Tibial artery (tissue), 4 donors: ENCODE data around the gene CDC123.

Experiments
- DNase-seq, 2 donors: peaks; one replicate each; pipeline ENCODE4 v3.0.0-alpha.2; 2019
- H3K27ac ChIP-seq, 2 donors: fragments of 200-600 bp; sonication (generic) in 1 of 2; 1 replicate in 1 of 2; 2 replicates in 1 of 2; pipeline ENCODE4 v1.5.1; 2018 to 2019; ENCODE audit warnings: mild to moderate bottlenecking in 1 of 2
- H3K27me3 ChIP-seq, 2 donors: fragments of 200-600 bp; sonication (generic) in 1 of 2; one replicate each; pipeline versions ENCODE4 v1.5.1 to v1.6.0; 2016 to 2019
- H3K36me3 ChIP-seq, 3 donors: fragments of 200-600 bp; sonication (generic) in 2 of 3; one replicate each; pipeline ENCODE4 v1.5.1; 2016 to 2019; ENCODE audit warnings: mild to moderate bottlenecking in 2 of 3
- H3K4me1 ChIP-seq, 4 donors: fragments of 200-600 bp; sonication (generic) in 2 of 4; 1 replicate in 3 of 4; 2 replicates in 1 of 4; pipeline ENCODE4 v1.5.1; 2016 to 2019
- H3K4me3 ChIP-seq, 2 donors: fragments of 200-600 bp; sonication (generic) in 1 of 2; 1 replicate in 1 of 2; 2 replicates in 1 of 2; pipeline ENCODE4 v1.5.1; 2018 to 2019; ENCODE audit warnings: mild to moderate bottlenecking in 2 of 2
- H3K9me3 ChIP-seq, 3 donors: fragments of 200-600 bp; sonication (generic) in 1 of 3; one replicate each; pipeline ENCODE4 v1.5.1; 2016 to 2019
- CTCF ChIP-seq, 2 experiments: fragments of 200-600 bp in 1 of 2; fragments of 450-650 bp in 1 of 2; IDR thresholded peaks; one replicate each; pipeline ENCODE4 v1.5.1; 2017 to 2019; ENCODE audit warnings: antibody characterized with exemption in 2 of 2, mild to moderate bottlenecking in 1 of 2, moderate library complexity in 1 of 2
- intact Hi-C: fragments of 100-400 bp; cut with DNase I; formaldehyde crosslinking; loops from one replicate; pipeline ENCODE4 v1.15.0; 2023; ENCODE audit warnings: low total_unique reads

CDC123 gene

GRCh38 chr10:12200850-12201249, 4.9 kb downstream of the CDC123 start:
- no peak overlapping the region for H3K4me3 ChIP-seq
- peaks cover 8 to 66% (median 10%) of the 10 kb centered on the region in 3 donors for H3K36me3 ChIP-seq
- intact Hi-C loops, result no loop called here
- DNase-seq, result no peak
- TF ChIP-seq CTCF (IDR thresholded peaks at IDR 0.05), result no peak
- H3K27me3 ChIP-seq, result no peaks in the 10 kb centered on the region
- H3K4me1 ChIP-seq, result peaks cover 0 to 19% (median 13%) of the 10 kb centered on the region in 4 donors
- H3K27ac ChIP-seq, result no peak overlapping the region
- H3K9me3 ChIP-seq, result no peaks in the 10 kb centered on the region

DNA sequence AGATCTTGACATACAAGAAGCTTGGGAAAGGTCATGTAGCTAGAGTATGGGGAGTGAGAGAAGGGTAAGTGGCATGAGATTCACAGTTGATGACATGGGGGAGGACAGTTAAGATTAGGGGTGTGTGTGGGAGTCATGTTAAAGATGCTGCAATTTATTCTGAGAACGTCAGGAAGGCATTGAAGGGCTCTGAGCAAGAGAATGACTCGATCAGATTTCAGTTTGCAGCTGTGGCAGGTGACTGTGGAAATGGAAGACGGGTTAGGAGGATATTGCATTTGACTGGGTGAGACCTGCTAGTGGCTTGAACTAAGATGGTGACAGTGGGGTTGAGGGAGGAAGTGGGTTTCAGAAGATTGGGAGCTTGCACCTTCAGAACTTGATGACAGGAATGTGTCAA, 5.6 kb downstream of the CDC123 start:
- Histone ChIP-seq H3K4me3 (no peak overlapping the region), H3K36me3 (peaks cover 8 to 67% (median 10%) of the 10 kb centered on the region in 3 donors), H3K27me3 (no peaks in the 10 kb centered on the region), H3K9me3 (no peaks in the 10 kb centered on the region), H3K27ac (no peak overlapping the region), H3K4me1 (peaks cover 0 to 18% (median 13%) of the 10 kb centered on the region in 4 donors)
- no peak for DNase-seq
- TF ChIP-seq CTCF (IDR thresholded peaks at IDR 0.05), result no peak
- intact Hi-C loops, result no loop called here

GRCh38 chr10:12202226-12202625, 6.2 kb downstream of the CDC123 start:
- no peaks in the 10 kb centered on the region for H3K27me3 ChIP-seq
- intact Hi-C loops, result no loop called here
- H3K9me3 ChIP-seq, result no peaks in the 10 kb centered on the region
- H3K4me3 ChIP-seq, result no peak overlapping the region
- TF ChIP-seq CTCF (IDR thresholded peaks at IDR 0.05), result no peak
- no peak overlapping the region for H3K27ac ChIP-seq
- no peak for DNase-seq
- H3K36me3 ChIP-seq, result peaks cover 8 to 67% (median 10%) of the 10 kb centered on the region in 3 donors
- peaks cover 0 to 11% (median 7%) of the 10 kb centered on the region in 4 donors for H3K4me1 ChIP-seq

- no peak for DNase-seq
- no peak for TF ChIP-seq CTCF (IDR thresholded peaks at IDR 0.05)
- H3K9me3 ChIP-seq, result no peaks in the 10 kb centered on the region
- no peaks in the 10 kb centered on the region for H3K27me3 ChIP-seq
- no peaks in the 10 kb centered on the region for H3K4me1 ChIP-seq
- H3K4me3 ChIP-seq, result no peak overlapping the region
- intact Hi-C loops, result no loop called here
- peaks cover 8 to 78% (median 14%) of the 10 kb centered on the region in 3 donors for H3K36me3 ChIP-seq
- H3K27ac ChIP-seq, result no peak overlapping the region
These were observed 9.1 kb downstream of the CDC123 start for GRCh38 chr10:12205082-12205481.

DNA sequence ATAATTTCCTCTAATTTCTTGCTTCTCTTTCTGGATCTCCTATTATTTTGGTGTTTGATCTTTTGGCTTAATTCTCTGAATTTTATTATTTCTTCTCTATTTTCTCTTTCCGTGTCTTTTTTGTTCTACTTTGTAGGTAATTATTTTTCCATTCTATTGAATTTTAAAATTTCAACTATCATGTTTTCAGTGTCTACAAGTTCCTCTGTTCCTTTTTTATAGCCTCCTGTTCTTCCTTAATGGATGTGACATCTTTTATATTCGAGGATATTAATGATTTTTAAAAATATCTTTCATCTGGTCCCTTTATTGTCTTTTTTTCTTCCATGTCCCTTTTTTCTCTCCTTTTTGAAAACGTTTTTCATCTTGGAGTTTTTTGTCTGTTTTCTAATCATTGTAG, 11.1 kb downstream of the CDC123 start:
- Histone ChIP-seq H3K4me1 (no peaks in the 10 kb centered on the region), H3K36me3 (peaks cover 23 to 77% (median 31%) of the 10 kb centered on the region in 3 donors), H3K4me3 (no peak overlapping the region), H3K27ac (no peak overlapping the region), H3K27me3 (no peaks in the 10 kb centered on the region), H3K9me3 (no peaks in the 10 kb centered on the region)
- DNase-seq, result no peak
- intact Hi-C loops, result no loop called here
- no peak for TF ChIP-seq CTCF (IDR thresholded peaks at IDR 0.05)

DNA sequence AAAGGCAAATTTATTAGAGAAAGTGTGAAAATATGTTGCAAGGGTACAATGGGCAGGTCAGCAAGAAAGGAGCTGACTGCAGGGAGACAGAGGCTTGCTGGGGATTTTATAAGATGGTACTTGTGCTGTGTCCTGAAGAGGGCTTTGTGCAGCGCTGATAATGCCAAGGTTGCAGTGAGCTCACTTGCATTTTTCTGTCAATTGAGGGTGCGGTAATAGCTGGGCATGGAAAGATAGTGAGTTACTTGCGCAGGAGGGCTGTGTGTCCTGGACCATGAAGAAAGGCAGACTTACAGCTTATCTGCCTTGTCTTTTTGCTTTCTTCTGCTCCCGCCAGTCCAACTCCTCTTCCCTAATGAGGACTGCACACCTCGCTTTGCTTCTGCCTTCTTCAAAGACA, 12.5 kb downstream of the CDC123 start:
- H3K27me3 ChIP-seq, result no peaks in the 10 kb centered on the region
- no peak for TF ChIP-seq CTCF (IDR thresholded peaks at IDR 0.05)
- H3K9me3 ChIP-seq, result no peaks in the 10 kb centered on the region
- no peaks in the 10 kb centered on the region for H3K4me1 ChIP-seq
- no peak for DNase-seq
- H3K36me3 ChIP-seq, result peaks cover 18 to 75% (median 23%) of the 10 kb centered on the region in 3 donors
- H3K4me3 ChIP-seq, result no peak overlapping the region
- H3K27ac ChIP-seq, result no peak overlapping the region
- intact Hi-C loops, result no loop called here
